ENCODE data around the gene FAM53B.
A peak's percentile ranks its signal among the peaks of the same experiment; 100 is the strongest.
"Not testable (repeated sequence)": the region's sequence is repeated elsewhere in the genome, so short reads cannot be mapped to it uniquely, and the experiment has no call there.

Gene FAM53B

GRCh38 chr10:124748166-124748565, 4.0 kb upstream of the FAM53B start:
- no peak for TF ChIP-seq CTCF (IDR thresholded peaks at IDR 0.05; ENCODE audit: control insufficient read depth, insufficient read depth, low read depth, low read length, missing control alignments)
- H3K4me3 ChIP-seq (ENCODE audit: control insufficient read depth, low read depth, low read length), result no peak overlapping the region
- no peak for DNase-seq (ENCODE audit: low read depth)

GRCh38 chr10:124747745-124748144, 3.6 kb upstream of the FAM53B start:
- DNase-seq (ENCODE audit: low read depth), result no peak
- no peak for TF ChIP-seq CTCF (IDR thresholded peaks at IDR 0.05; ENCODE audit: control insufficient read depth, insufficient read depth, low read depth, low read length, missing control alignments)
- no peak overlapping the region for H3K4me3 ChIP-seq (ENCODE audit: control insufficient read depth, low read depth, low read length)

GRCh38 chr10:124746992-124747391, 2.8 kb upstream of the FAM53B start:
- TF ChIP-seq CTCF (IDR thresholded peaks at IDR 0.05; ENCODE audit: control insufficient read depth, insufficient read depth, low read depth, low read length, missing control alignments), result no peak
- DNase-seq (ENCODE audit: low read depth), result no peak
- H3K4me3 ChIP-seq (ENCODE audit: control insufficient read depth, low read depth, low read length), result no peak overlapping the region

- not testable (repeated sequence) for DNase-seq (ENCODE audit: low read depth); H3K4me3 ChIP-seq (ENCODE audit: control insufficient read depth, low read depth, low read length)
These were observed 2.3 kb upstream of the FAM53B start for GRCh38 chr10:124746447-124746846.

GRCh38 chr10:124745673-124746072, 1.5 kb upstream of the FAM53B start:
- no peak for DNase-seq (ENCODE audit: low read depth)
- TF ChIP-seq CTCF (IDR thresholded peaks at IDR 0.05; ENCODE audit: control insufficient read depth, insufficient read depth, low read depth, low read length, missing control alignments), result no peak

GRCh38 chr10:124745252-124745651, 1.1 kb upstream of the FAM53B start:
- no peak for DNase-seq (ENCODE audit: low read depth)
- no peak for TF ChIP-seq CTCF (IDR thresholded peaks at IDR 0.05; ENCODE audit: control insufficient read depth, insufficient read depth, low read depth, low read length, missing control alignments)
- no peak overlapping the region for H3K4me3 ChIP-seq (ENCODE audit: control insufficient read depth, low read depth, low read length)

More at GRCh38 chr10:124745673-124746072, 1.5 kb upstream of the FAM53B start:
- no peak overlapping the region for H3K4me3 ChIP-seq (ENCODE audit: control insufficient read depth, low read depth, low read length)

- DNase-seq (ENCODE audit: low read depth), result no peak
- peak overlapping the region; percentile 54 for H3K4me3 ChIP-seq (ENCODE audit: control insufficient read depth, low read depth, low read length)
These were observed 732 bp downstream of the FAM53B start for GRCh38 chr10:124743191-124744101.

More at GRCh38 chr10:124743191-124744101, 732 bp downstream of the FAM53B start:
- TF ChIP-seq CTCF (IDR thresholded peaks at IDR 0.05; ENCODE audit: control insufficient read depth, insufficient read depth, low read depth, low read length, missing control alignments), result no peak
